ENCODE data around the gene HIPK2.

DNA sequence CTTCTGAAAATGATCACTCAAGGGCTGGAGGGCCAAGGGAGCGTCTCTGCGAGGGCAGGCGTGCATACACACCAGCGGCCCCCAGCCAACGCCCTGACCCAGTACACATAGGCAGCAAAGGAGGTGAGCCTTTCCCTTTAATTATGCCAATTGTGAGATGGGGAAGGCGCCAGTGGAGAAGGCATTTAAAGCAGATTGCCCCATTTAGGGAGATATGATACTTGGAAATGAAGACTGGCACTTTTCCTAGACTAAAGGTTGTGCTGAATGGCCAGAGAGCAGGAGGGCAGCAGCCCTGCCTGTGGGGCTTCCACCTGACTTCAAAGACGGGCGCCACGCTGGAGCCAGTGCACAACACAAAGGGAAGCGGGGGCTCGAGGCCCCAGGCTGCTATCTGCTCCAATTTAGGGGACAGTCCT, 24.1 kb downstream of the HIPK2 start:
- TF ChIP-seq ELF4 (IDR thresholded peaks at IDR 0.05) (no peak), ZNF384 (IDR thresholded peaks at IDR 0.05) (no peak), FOXA1 (IDR thresholded peaks at IDR 0.05) (no peak), SP1 (IDR thresholded peaks at IDR 0.05) (no peak), LEF1 (IDR thresholded peaks at IDR 0.05; ENCODE audit: borderline replicate concordance) (no peak)
- TF ChIP-seq, protein P1, sequence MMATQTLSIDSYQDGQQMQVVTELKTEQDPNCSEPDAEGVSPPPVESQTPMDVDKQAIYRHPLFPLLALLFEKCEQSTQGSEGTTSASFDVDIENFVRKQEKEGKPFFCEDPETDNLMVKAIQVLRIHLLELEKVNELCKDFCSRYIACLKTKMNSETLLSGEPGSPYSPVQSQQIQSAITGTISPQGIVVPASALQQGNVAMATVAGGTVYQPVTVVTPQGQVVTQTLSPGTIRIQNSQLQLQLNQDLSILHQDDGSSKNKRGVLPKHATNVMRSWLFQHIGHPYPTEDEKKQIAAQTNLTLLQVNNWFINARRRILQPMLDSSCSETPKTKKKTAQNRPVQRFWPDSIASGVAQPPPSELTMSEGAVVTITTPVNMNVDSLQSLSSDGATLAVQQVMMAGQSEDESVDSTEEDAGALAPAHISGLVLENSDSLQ (IDR thresholded peaks at IDR 0.05) = no peak

Data from HEK293T (cell line).